Gastroesophageal sphincter (tissue), 4 donors: ENCODE measurements around the gene TIMM22. TPM values are rescaled to one million over a fixed set of nuclear protein-coding genes. Genes with fewer than 3 reads are reported as not detected.
A peak's percentile ranks its signal among the peaks of the same experiment; 100 is the strongest.

Experiments
- ATAC-seq: fragments of 150-250 bp; one replicate; pipeline ENCODE4 v1.9.1; 2016; ENCODE audit warnings: mild to moderate bottlenecking, moderate library complexity
- H3K27ac ChIP-seq, 4 donors: fragments of 200-600 bp; sonication (generic) in 3 of 4; 1 replicate in 3 of 4; 2 replicates in 1 of 4; pipeline ENCODE4 v1.5.1; 2016 to 2019
- H3K27me3 ChIP-seq: fragments of 200-600 bp; sonication (generic); one replicate; pipeline ENCODE4 v1.5.1; 2019
- H3K36me3 ChIP-seq, 2 donors: fragments of 200-600 bp; sonication (generic); one replicate each; pipeline ENCODE4 v1.5.1; 2019; ENCODE audit warnings: control low read depth in 1 of 2
- H3K4me1 ChIP-seq, 3 donors: fragments of 200-600 bp; sonication (generic); 1 replicate in 2 of 3; 2 replicates in 1 of 3; pipeline ENCODE4 v1.5.1; 2016 to 2019; ENCODE audit warnings: control low read depth in 2 of 3
- H3K4me3 ChIP-seq, 2 donors: fragments of 200-600 bp; sonication (generic); one replicate each; pipeline ENCODE4 v1.5.1; 2019; ENCODE audit warnings: mild to moderate bottlenecking in 1 of 2, moderate library complexity in 1 of 2
- H3K9me3 ChIP-seq, 3 donors: fragments of 200-600 bp; sonication (generic); one replicate each; pipeline ENCODE4 v1.5.1; 2017 to 2019; ENCODE audit warnings: control low read depth in 2 of 3
- CTCF ChIP-seq, 4 experiments: fragments of 200-600 bp in 2 of 4; fragments of 450-650 bp in 2 of 4; sonication (generic) in 1 of 4; IDR thresholded peaks; one replicate each; pipeline ENCODE4 v1.5.1; 2017 to 2019; ENCODE audit warnings: antibody characterized with exemption in 4 of 4, mild to moderate bottlenecking in 2 of 4, moderate library complexity in 2 of 4
- EP300 ChIP-seq: sonication (generic); formaldehyde crosslinking; IDR thresholded peaks from one replicate; pipeline ENCODE4 v1.6.1; 2017; ENCODE audit warnings: antibody characterized with exemption, mild to moderate bottlenecking
- POLR2A ChIP-seq, 2 donors: fragments of 450-650 bp; IDR thresholded peaks; one replicate each; pipeline ENCODE4 v1.6.1; 2017; ENCODE audit warnings: antibody characterized with exemption in 2 of 2, mild to moderate bottlenecking in 2 of 2, moderate library complexity in 1 of 2
- POLR2AphosphoS5 ChIP-seq: sonication (generic); formaldehyde crosslinking; IDR thresholded peaks from one replicate; pipeline ENCODE4 v1.6.1; 2017; ENCODE audit warnings: antibody characterized with exemption
- WGBS, 2 donors: methylation state at CpG; one replicate each; pipeline ENCODE4 v1.1.5; 2018; ENCODE audit warnings: low coverage in 1 of 2; 5-methylcytosine and 5-hydroxymethylcytosine counted together
- total RNA-seq, 4 donors: library from RNA; depleted of rRNA; stranded (reverse); fragments of >200 nt; gene quantifications; one replicate each; pipeline ENCODE4 v1.1.0, GENCODE V29; 2016

The TIMM22 gene
- total RNA-seq, 4 donors from 2014 or later: 13.7 to 20.9 (median 16.0) TPM

GRCh38 chr17:953767-954166 is 43.2 kb upstream of the TIMM22 start:
- no peaks in the 10 kb centered on the region for H3K27me3 ChIP-seq
- no peaks in the 10 kb centered on the region for H3K9me3 ChIP-seq
- peak overlapping the region in 3 of 4 donors; percentile 73 to 89 (median 85) for H3K27ac ChIP-seq
- H3K4me3 ChIP-seq: no peak overlapping the region
- no peaks in the 10 kb centered on the region for H3K36me3 ChIP-seq
- 94% methylated on average over 7 of the region's 16 CpGs; no CpG with 5 or more reads in 1 of the 2 donors for WGBS, 2 donors
- ATAC-seq: no peak
- TF ChIP-seq POLR2A (IDR thresholded peaks at IDR 0.05) (no peak), CTCF (IDR thresholded peaks at IDR 0.05) (no peak), POLR2AphosphoS5 (no peak), EP300 (no peak)
- peaks cover 0 to 69% (median 8%) of the 10 kb centered on the region in 3 donors for H3K4me1 ChIP-seq

- TF ChIP-seq EP300 (no peak), POLR2A (IDR thresholded peaks at IDR 0.05) (no peak), POLR2AphosphoS5 (no peak), CTCF (IDR thresholded peaks at IDR 0.05) (no peak)
- Histone ChIP-seq H3K4me3 (no peak overlapping the region), H3K27ac (peak overlapping the region; percentile 19 to 89 (median 79)), H3K27me3 (no peaks in the 10 kb centered on the region), H3K36me3 (no peaks in the 10 kb centered on the region), H3K9me3 (no peaks in the 10 kb centered on the region), H3K4me1 (peaks cover 0 to 73% (median 8%) of the 10 kb centered on the region in 3 donors)
- ATAC-seq: peak; percentile 52
- WGBS, 2 donors: 33 to 39% methylated on average over 10 to 19 of the region's 23 CpGs
Observed at GRCh38 chr17:954431-955164, 42.3 kb upstream of the TIMM22 start.

GRCh38 chr17:956905-957304 is 40.0 kb upstream of the TIMM22 start:
- no peaks in the 10 kb centered on the region for H3K27me3 ChIP-seq
- no peaks in the 10 kb centered on the region for H3K36me3 ChIP-seq
- no peak for ATAC-seq
- WGBS, 2 donors: 48 to 51% methylated on average over 8 of the region's 8 CpGs
- no peak overlapping the region for H3K4me3 ChIP-seq
- H3K9me3 ChIP-seq: no peaks in the 10 kb centered on the region
- peaks cover 0 to 57% (median under 1%) of the 10 kb centered on the region in 3 donors for H3K4me1 ChIP-seq
- TF ChIP-seq POLR2AphosphoS5 (peak; percentile 37), EP300 (no peak), CTCF (IDR thresholded peaks at IDR 0.05) (no peak)
- H3K27ac ChIP-seq: peak overlapping the region in 3 of 4 donors; percentile 85 to 89 (median 86)

GRCh38 chr17:957856-958421 is 39.0 kb upstream of the TIMM22 start:
- peak overlapping the region; percentile 50 to 89 (median 86) for H3K27ac ChIP-seq
- H3K4me1 ChIP-seq: peaks cover 0 to 63% (median 0%) of the 10 kb centered on the region in 3 donors
- 21 to 32% methylated on average over 6 to 9 of the region's 20 CpGs for WGBS, 2 donors
- no peaks in the 10 kb centered on the region for H3K36me3 ChIP-seq
- TF ChIP-seq CTCF (IDR thresholded peaks at IDR 0.05) (no peak), POLR2A (IDR thresholded peaks at IDR 0.05) (no peak), POLR2AphosphoS5 (peak; percentile 95), EP300 (no peak)
- H3K4me3 ChIP-seq: no peak overlapping the region
- no peaks in the 10 kb centered on the region for H3K9me3 ChIP-seq
- H3K27me3 ChIP-seq: no peaks in the 10 kb centered on the region
- peak; percentile 47 for ATAC-seq
